Endothelial cell of umbilical vein (primary cell): ENCODE measurements around the gene SETD2. TPM values are rescaled to one million over a fixed set of nuclear protein-coding genes. Genes with fewer than 3 reads are reported as not detected.

ENCODE experiments used
- BruUV-seq: library from RNA; stranded (reverse); fragments of 400-500 nt; replicated peaks from 2 replicates; lab custom pipeline; 2021; lab: Mats Ljungman, UMichigan
- CTCF ChIA-PET: fragments of 300-600, 350-600 bp; sonication (Branson Sonifier 250); formaldehyde crosslinking; loops from one replicate; lab custom pipeline; 2021; ENCODE audit warnings: antibody characterized with exemption, inconsistent platforms; lab: Charles Lee
- POLR2A ChIA-PET: fragments of 300-600, 350-600 bp; sonication (Branson Sonifier 250); formaldehyde crosslinking; loops from one replicate; lab custom pipeline; 2021; ENCODE audit warnings: antibody characterized with exemption, inconsistent platforms; lab: Charles Lee
- DNase-seq: peaks from one replicate; pipeline ENCODE4 v3.0.0-alpha.2; 2011; ENCODE audit warnings: low read depth, low spot score
- FAIRE-seq: peaks from 2 replicates; lab custom pipeline; 2011; peaks lifted over from hg19 to GRCh38; lab: Jason Lieb, UNC
- H2AFZ ChIP-seq: 2 replicates; pipeline ENCODE4 v1.6.0; 2012; ENCODE audit warnings: low read depth, low read length, control low read depth, inconsistent platforms
- H3K27ac ChIP-seq: 2 replicates; pipeline ENCODE4 v1.5.1; 2011; ENCODE audit warnings: low read depth, mild to moderate bottlenecking, control low read depth, low read length, moderate library complexity; ENCODE audit not compliant: insufficient read depth
- H3K27me3 ChIP-seq, 2 experiments: 2 replicates each; pipeline versions ENCODE4 v1.6.0 to v1.6.1; 2011; ENCODE audit warnings: low read length in 2 of 2, mixed read lengths in 1 of 2; ENCODE audit not compliant: control insufficient read depth in 2 of 2, insufficient read depth in 2 of 2
- H3K36me3 ChIP-seq, 2 experiments: 2 replicates in 1 of 2; 3 replicates in 1 of 2; pipeline ENCODE4 v1.5.1; 2011; ENCODE audit warnings: low read length in 2 of 2, mild to moderate bottlenecking in 1 of 2, moderate library complexity in 1 of 2; ENCODE audit not compliant: control insufficient read depth in 2 of 2, insufficient read depth in 2 of 2; ENCODE audit errors: extremely low read depth in 1 of 2
- H3K4me1 ChIP-seq: 3 replicates; pipeline ENCODE4 v1.5.1; 2011; ENCODE audit warnings: mild to moderate bottlenecking, low read length; ENCODE audit not compliant: control insufficient read depth, insufficient read depth; ENCODE audit errors: extremely low read depth
- H3K4me2 ChIP-seq: 2 replicates; pipeline ENCODE4 v1.6.1; 2011; ENCODE audit warnings: low read length, control low read depth, mixed read lengths; ENCODE audit not compliant: insufficient read depth
- H3K4me3 ChIP-seq, 3 experiments: fragments of 200-600 bp in 1 of 3; sonication (generic), shearing (Covaris generic) in 1 of 3; replicated peaks in 1 of 3; 2 replicates each; pipeline ENCODE4 v1.5.1; 2011 to 2016; ENCODE audit warnings: control low read depth in 3 of 3, low read length in 3 of 3, mild to moderate bottlenecking in 2 of 3, inconsistent platforms in 1 of 3, low read depth in 1 of 3, moderate library complexity in 1 of 3; ENCODE audit not compliant: insufficient read depth in 1 of 3
- H3K79me2 ChIP-seq: 2 replicates; pipeline ENCODE4 v1.6.0; 2012; ENCODE audit warnings: low read length, inconsistent platforms; ENCODE audit not compliant: control insufficient read depth, insufficient read depth
- H3K9ac ChIP-seq: replicated peaks from 2 replicates; pipeline ENCODE3; 2011; ENCODE audit warnings: low read length, control low read depth; ENCODE audit not compliant: insufficient read depth; ENCODE audit errors: extremely low read depth
- H3K9me1 ChIP-seq: replicated peaks from 3 replicates; pipeline ENCODE4 v1.6.0; 2011; ENCODE audit warnings: mild to moderate bottlenecking, low read length; ENCODE audit not compliant: control insufficient read depth, insufficient read depth; ENCODE audit errors: extremely low read depth
- H3K9me3 ChIP-seq: replicated peaks from 2 replicates; pipeline ENCODE4 v1.5.1; 2012; ENCODE audit warnings: low read length, inconsistent platforms; ENCODE audit not compliant: control insufficient read depth, insufficient read depth
- H4K20me1 ChIP-seq: replicated peaks from 2 replicates; pipeline ENCODE3; 2011; ENCODE audit warnings: mild to moderate bottlenecking, low read length; ENCODE audit not compliant: control insufficient read depth, insufficient read depth; ENCODE audit errors: extremely low read depth
- EZH2 ChIP-seq: IDR thresholded peaks from 2 replicates; pipeline ENCODE4 v1.6.1; 2012; ENCODE audit warnings: borderline replicate concordance, low read depth, mild to moderate bottlenecking, moderate library complexity, low read length, inconsistent platforms; ENCODE audit not compliant: severe bottlenecking
- FOS ChIP-seq: IDR thresholded peaks from 2 replicates; pipeline ENCODE4 v1.6.1; 2011; ENCODE audit warnings: mild to moderate bottlenecking, low read length, moderate library complexity, borderline replicate concordance; ENCODE audit not compliant: insufficient read depth
- GATA2 ChIP-seq: IDR thresholded peaks from 2 replicates; pipeline ENCODE4 v1.7.0; 2011; ENCODE audit warnings: low read depth, mild to moderate bottlenecking, moderate library complexity, mixed read lengths, low read length; ENCODE audit not compliant: insufficient read length, insufficient read depth
- JUN ChIP-seq: IDR thresholded peaks from 2 replicates; pipeline ENCODE4 v1.6.1; 2011; ENCODE audit warnings: borderline replicate concordance, low read depth; ENCODE audit not compliant: insufficient read length, insufficient read depth
- MYC ChIP-seq: IDR thresholded peaks from one replicate; pipeline ENCODE4 v1.6.1; 2011; ENCODE audit warnings: mild to moderate bottlenecking, low read depth, low read length
- POLR2A ChIP-seq: IDR thresholded peaks from 2 replicates; pipeline ENCODE4 v1.6.1; 2012; ENCODE audit warnings: low read depth, mild to moderate bottlenecking, control low read depth, low read length
- POLR2AphosphoS5 ChIP-seq: IDR thresholded peaks from 2 replicates; pipeline ENCODE4 v1.6.1; 2012; ENCODE audit warnings: low read depth, mild to moderate bottlenecking, control low read depth, low read length, moderate library complexity; ENCODE audit not compliant: insufficient read depth
- dilution Hi-C: fragments of 300-500 bp; cut with MboI; formaldehyde crosslinking; loops from one replicate; pipeline ENCODE4 v1.15.0; 2019; ENCODE audit warnings: low sequenced_read_pairs; ENCODE audit not compliant: extremely low pct_ligation_motif_present
- intact Hi-C: fragments of 100-400 bp; cut with micrococcal nuclease; formaldehyde crosslinking; loops from one replicate; pipeline ENCODE4 v1.10.0; 2022
- polyA plus RNA-seq, 4 experiments: library from polyadenylated mRNA; depleted of rRNA in 3 of 4; stranded (reverse) in 3 of 4; unstranded in 1 of 4; fragments of >200 nt; gene quantifications; 2 replicates each; pipeline versions ENCODE4 v1.2.1 to v1.2.3, GENCODE V29; 2011 to 2012; ENCODE audit warnings: missing spikeins in 1 of 4
- total RNA-seq: library from RNA; stranded (reverse); gene quantifications from 2 replicates; pipeline ENCODE4 v1.2.3, GENCODE V29; 2021
- TF ChIP-seq, protein P1 (sequence below), 2 donors: IDR thresholded peaks; 1 replicate in 1 of 2; 2 replicates in 1 of 2; pipeline ENCODE4 v1.5.1; 2011; ENCODE audit warnings: low read length in 2 of 2, mild to moderate bottlenecking in 2 of 2, moderate library complexity in 2 of 2, control low read depth in 1 of 2, inconsistent platforms in 1 of 2, low read depth in 1 of 2; ENCODE audit not compliant: insufficient read depth in 1 of 2; ENCODE audit errors: extremely low read depth in 1 of 2
- TF ChIP-seq, protein P2 (sequence below): IDR thresholded peaks from 2 replicates; pipeline ENCODE4 v1.6.1; 2011; ENCODE audit not compliant: insufficient read depth, insufficient read length

SETD2 gene
- total and polyA plus RNA-seq, 2 donors (not counting 3 experiments of a cell fraction or from before 2014, with no cell fraction given), result 13.7 to 41.4 TPM

DNA sequence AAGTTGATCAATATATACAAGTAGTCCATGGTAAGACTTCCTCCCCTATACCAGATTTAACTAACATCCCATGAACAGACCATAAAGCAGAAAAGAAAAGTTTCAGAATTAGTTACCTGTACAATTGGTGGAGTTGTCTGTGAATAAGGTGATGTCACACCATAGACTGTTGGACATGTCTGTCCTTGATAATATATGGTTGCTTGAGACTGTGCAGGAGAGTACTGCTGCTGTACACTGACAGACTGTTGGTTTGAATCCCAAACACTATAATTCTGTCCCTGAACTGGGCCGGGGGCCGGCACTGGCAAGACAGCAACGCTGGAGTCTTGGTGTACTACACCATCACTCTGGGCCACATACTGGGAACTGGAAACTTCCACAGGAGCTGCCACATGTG is 107.2 kb downstream of the SETD2 start:
- H3K4me1 ChIP-seq, result no peaks in the 10 kb centered on the region
- no peak overlapping the region for H3K9ac ChIP-seq
- no peak for FAIRE-seq
- no peaks in the 10 kb centered on the region for H3K27me3 ChIP-seq
- BruUV-seq, result no TSS peak
- intact Hi-C loops (no loop called here), dilution Hi-C loops (no loop called here)
- no peaks in the 10 kb centered on the region for H3K9me1 ChIP-seq
- ChIA-PET POLR2A (no interaction called here), CTCF (no interaction called here)
- peaks cover 14% of the 10 kb centered on the region for H3K79me2 ChIP-seq
- no peak overlapping the region for H3K4me3 ChIP-seq
- no peaks in the 10 kb centered on the region for H3K9me3 ChIP-seq
- TF ChIP-seq FOS, result no peak
- TF ChIP-seq MYC, result no peak
- TF ChIP-seq POLR2A, result no peak
- no peak for TF ChIP-seq JUN
- no peak for TF ChIP-seq POLR2AphosphoS5
- no peak for TF ChIP-seq GATA2
- TF ChIP-seq, protein P1, sequence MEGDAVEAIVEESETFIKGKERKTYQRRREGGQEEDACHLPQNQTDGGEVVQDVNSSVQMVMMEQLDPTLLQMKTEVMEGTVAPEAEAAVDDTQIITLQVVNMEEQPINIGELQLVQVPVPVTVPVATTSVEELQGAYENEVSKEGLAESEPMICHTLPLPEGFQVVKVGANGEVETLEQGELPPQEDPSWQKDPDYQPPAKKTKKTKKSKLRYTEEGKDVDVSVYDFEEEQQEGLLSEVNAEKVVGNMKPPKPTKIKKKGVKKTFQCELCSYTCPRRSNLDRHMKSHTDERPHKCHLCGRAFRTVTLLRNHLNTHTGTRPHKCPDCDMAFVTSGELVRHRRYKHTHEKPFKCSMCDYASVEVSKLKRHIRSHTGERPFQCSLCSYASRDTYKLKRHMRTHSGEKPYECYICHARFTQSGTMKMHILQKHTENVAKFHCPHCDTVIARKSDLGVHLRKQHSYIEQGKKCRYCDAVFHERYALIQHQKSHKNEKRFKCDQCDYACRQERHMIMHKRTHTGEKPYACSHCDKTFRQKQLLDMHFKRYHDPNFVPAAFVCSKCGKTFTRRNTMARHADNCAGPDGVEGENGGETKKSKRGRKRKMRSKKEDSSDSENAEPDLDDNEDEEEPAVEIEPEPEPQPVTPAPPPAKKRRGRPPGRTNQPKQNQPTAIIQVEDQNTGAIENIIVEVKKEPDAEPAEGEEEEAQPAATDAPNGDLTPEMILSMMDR (IDR thresholded peaks at IDR 0.05; ENCODE audit: extremely low read depth in 1 of 2, insufficient read depth in 1 of 2, low read depth in 1 of 2, low read length in 2 of 2), result no peak
- TF ChIP-seq EZH2, result no peak
- TF ChIP-seq, protein P2, sequence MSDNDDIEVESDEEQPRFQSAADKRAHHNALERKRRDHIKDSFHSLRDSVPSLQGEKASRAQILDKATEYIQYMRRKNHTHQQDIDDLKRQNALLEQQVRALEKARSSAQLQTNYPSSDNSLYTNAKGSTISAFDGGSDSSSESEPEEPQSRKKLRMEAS, result no peak
- no peak overlapping the region for H3K27ac ChIP-seq
- DNase-seq, result no peak
- peaks cover 0 to 4% of the 10 kb centered on the region in 2 experiments for H3K36me3 ChIP-seq
- H3K4me2 ChIP-seq, result no peak overlapping the region
- H4K20me1 ChIP-seq, result no peaks in the 10 kb centered on the region
- no peak overlapping the region for H2AFZ ChIP-seq
